RPMI7951 (cell line): ENCODE measurements around the gene SLC26A2. TPM values are rescaled to one million over a fixed set of nuclear protein-coding genes. Genes with fewer than 3 reads are reported as not detected.
"Not testable (repeated sequence)": the region's sequence is repeated elsewhere in the genome, so short reads cannot be mapped to it uniquely, and the experiment has no call there.

ENCODE experiments used
- DNase-seq: peaks from one replicate; pipeline ENCODE4 v3.0.0-alpha.2; 2012; ENCODE audit warnings: low read depth
- total RNA-seq: library from RNA; depleted of rRNA; stranded (reverse); fragments of >200 nt; shearing (Covaris generic); gene quantifications from 2 replicates; pipeline ENCODE4 v1.2.3, GENCODE V29; 2014

SLC26A2 gene
- total RNA-seq, 1 experiment from 2014 or later, result 12.5 TPM

- DNase-seq, result no peak
These were observed 23.9 kb upstream of the SLC26A2 start for GRCh38 chr5:149936700-149937091.

- DNase-seq, result peak; percentile 39
These were observed 22.9 kb upstream of the SLC26A2 start for GRCh38 chr5:149937610-149938009.

GRCh38 chr5:149938279-149938678, 22.3 kb upstream of the SLC26A2 start:
- DNase-seq, result peak; percentile 88

GRCh38 chr5:149938791-149939358, 21.7 kb upstream of the SLC26A2 start:
- DNase-seq, result peak; percentile 92

- no peak for DNase-seq
These were observed 21.0 kb upstream of the SLC26A2 start for GRCh38 chr5:149939546-149939945.

GRCh38 chr5:149940077-149940574, 20.4 kb upstream of the SLC26A2 start:
- no peak for DNase-seq

- peak; percentile 35 for DNase-seq
These were observed 19.5 kb upstream of the SLC26A2 start for GRCh38 chr5:149940941-149941644.

- no peak for DNase-seq
These were observed 18.8 kb upstream of the SLC26A2 start for GRCh38 chr5:149941795-149942194.

GRCh38 chr5:149942199-149942598, 18.4 kb upstream of the SLC26A2 start:
- DNase-seq, result no peak

GRCh38 chr5:149942741-149943169, 17.8 kb upstream of the SLC26A2 start:
- not testable (repeated sequence) for DNase-seq

GRCh38 chr5:149943177-149943949, 17.2 kb upstream of the SLC26A2 start:
- not testable (repeated sequence) for DNase-seq

GRCh38 chr5:149944666-149945065, 15.9 kb upstream of the SLC26A2 start, which contains the start of gene PDE6A:
PDE6A (minus strand) TSS chr5:149944793; CDS start chr5:149944673, 120 bp downstream.
- DNase-seq, result no peak

- no peak for DNase-seq
These were observed 14.4 kb upstream of the SLC26A2 start for GRCh38 chr5:149946118-149946517.

GRCh38 chr5:149948993-149949392, 11.6 kb upstream of the SLC26A2 start:
- no peak for DNase-seq

GRCh38 chr5:149951138-149951749, 9.3 kb upstream of the SLC26A2 start:
- DNase-seq, result no peak

GRCh38 chr5:149953436-149954121, 7.0 kb upstream of the SLC26A2 start:
- DNase-seq, result no peak

GRCh38 chr5:149954798-149955197, 5.8 kb upstream of the SLC26A2 start:
- no peak for DNase-seq

- no peak for DNase-seq
These were observed 3.9 kb upstream of the SLC26A2 start for GRCh38 chr5:149956685-149957084.

- peak; percentile 84 for DNase-seq
These were observed 2.7 kb upstream of the SLC26A2 start for GRCh38 chr5:149957855-149958254.

GRCh38 chr5:149959406-149960236, 937 bp upstream of the SLC26A2 start:
- peak; percentile 79 for DNase-seq
